Measurements from ENCODE around the gene SHC3.

Gene SHC3

GRCh38 chr9:89008744-89009545 is 169.7 kb downstream of the SHC3 start:
- FAIRE-seq, result no peak

GRCh38 chr9:89008055-89008743 is 170.4 kb downstream of the SHC3 start:
- FAIRE-seq, result no peak

More at GRCh38 chr9:89008744-89009545, 169.7 kb downstream of the SHC3 start:
- no peak for DNase-seq (ENCODE audit: extremely low spot score, insufficient read length, low read depth)

GRCh38 chr9:89006996-89007967 is 171.3 kb downstream of the SHC3 start:
- FAIRE-seq (no peak), DNase-seq (ENCODE audit: extremely low spot score, insufficient read length, low read depth) (no peak)

More at GRCh38 chr9:89008055-89008743, 170.4 kb downstream of the SHC3 start:
- no peak for DNase-seq (ENCODE audit: extremely low spot score, insufficient read length, low read depth)

GRCh38 chr9:89006267-89006666 is 172.4 kb downstream of the SHC3 start:
- FAIRE-seq, result no peak
- no peak for DNase-seq (ENCODE audit: extremely low spot score, insufficient read length, low read depth)

GRCh38 chr9:89005323-89005722 is 173.3 kb downstream of the SHC3 start:
- FAIRE-seq (no peak), DNase-seq (ENCODE audit: extremely low spot score, insufficient read length, low read depth) (no peak)

- FAIRE-seq, result no peak
Measured at GRCh38 chr9:89002987-89003386, 175.6 kb downstream of the SHC3 start.

GRCh38 chr9:89001917-89002540 is 176.6 kb downstream of the SHC3 start:
- DNase-seq (ENCODE audit: extremely low spot score, insufficient read length, low read depth), result no peak
- no peak for FAIRE-seq

More at GRCh38 chr9:89002987-89003386, 175.6 kb downstream of the SHC3 start:
- DNase-seq (ENCODE audit: extremely low spot score, insufficient read length, low read depth), result no peak

GRCh38 chr9:89000973-89001916 is 177.4 kb downstream of the SHC3 start:
- peak; percentile 40 for DNase-seq (ENCODE audit: extremely low spot score, insufficient read length, low read depth)
- peak; percentile 71 for FAIRE-seq

- DNase-seq (ENCODE audit: extremely low spot score, insufficient read length, low read depth) (no peak), FAIRE-seq (no peak)
Measured at GRCh38 chr9:89000371-89000781, 178.2 kb downstream of the SHC3 start.

GRCh38 chr9:88998911-88999310 is 179.7 kb downstream of the SHC3 start:
- DNase-seq (ENCODE audit: extremely low spot score, insufficient read length, low read depth), result no peak
- FAIRE-seq, result no peak

- no peak for FAIRE-seq
- no peak for DNase-seq (ENCODE audit: extremely low spot score, insufficient read length, low read depth)
Measured at GRCh38 chr9:88998503-88998902, 180.1 kb downstream of the SHC3 start.

GRCh38 chr9:88997646-88998045 is 181.0 kb downstream of the SHC3 start:
- DNase-seq (ENCODE audit: extremely low spot score, insufficient read length, low read depth), result no peak
- FAIRE-seq, result no peak

- DNase-seq (ENCODE audit: extremely low spot score, insufficient read length, low read depth), result no peak
- no peak for FAIRE-seq
Measured at GRCh38 chr9:88996921-88997235, 181.7 kb downstream of the SHC3 start.

- FAIRE-seq, result no peak
- DNase-seq (ENCODE audit: extremely low spot score, insufficient read length, low read depth), result no peak
Measured at GRCh38 chr9:88996046-88996920, 182.3 kb downstream of the SHC3 start.

- DNase-seq (ENCODE audit: extremely low spot score, insufficient read length, low read depth) (no peak), FAIRE-seq (no peak)
Measured at GRCh38 chr9:88995627-88996026, 183.0 kb downstream of the SHC3 start.

GRCh38 chr9:88995200-88995577 is 183.4 kb downstream of the SHC3 start:
- FAIRE-seq (no peak), DNase-seq (ENCODE audit: extremely low spot score, insufficient read length, low read depth) (no peak)

- FAIRE-seq (no peak), DNase-seq (ENCODE audit: extremely low spot score, insufficient read length, low read depth) (no peak)
Measured at GRCh38 chr9:88994469-88995199, 184.0 kb downstream of the SHC3 start.

Measured in GM18507 (cell line).